GM23248 (cell line): Measurements from ENCODE around the gene FADS6.

ENCODE experiments used
- EZH2 ChIP-seq: fragments of 200-600 bp; sonication (generic); IDR thresholded peaks from 2 replicates; pipeline ENCODE4 v1.6.1; 2018; ENCODE audit warnings: antibody characterized with exemption, mild to moderate bottlenecking; ENCODE audit not compliant: insufficient read depth, poor library complexity, severe bottlenecking
- EZH2phosphoT487 ChIP-seq: fragments of 200-600 bp; sonication (generic); IDR thresholded peaks from 2 replicates; pipeline ENCODE4 v1.6.1; 2018; ENCODE audit warnings: antibody characterized with exemption, moderate library complexity, mild to moderate bottlenecking, low read depth; ENCODE audit not compliant: insufficient read depth

DNA sequence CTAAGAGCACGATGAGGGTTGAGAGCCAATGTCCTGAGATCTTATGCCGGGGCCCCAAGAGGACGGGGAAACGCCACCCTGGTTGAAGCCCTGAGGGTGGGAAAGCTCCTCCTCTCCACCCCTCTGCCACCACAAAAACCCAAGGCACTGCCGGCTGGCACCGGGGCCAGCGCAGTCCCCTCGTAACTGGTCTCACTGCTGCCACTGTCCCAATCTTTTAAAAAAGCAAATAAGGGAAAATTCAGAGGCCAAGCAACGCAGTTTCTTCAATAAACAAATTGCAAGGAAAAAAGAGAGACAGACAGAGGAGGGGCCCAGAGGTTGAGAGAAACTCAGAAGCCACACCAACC, 40.4 kb downstream of the FADS6 start:
- TF ChIP-seq EZH2 (peak; percentile 88), EZH2phosphoT487 (no peak)
